ENCODE measurements around the gene TNFSF8.

DNA sequence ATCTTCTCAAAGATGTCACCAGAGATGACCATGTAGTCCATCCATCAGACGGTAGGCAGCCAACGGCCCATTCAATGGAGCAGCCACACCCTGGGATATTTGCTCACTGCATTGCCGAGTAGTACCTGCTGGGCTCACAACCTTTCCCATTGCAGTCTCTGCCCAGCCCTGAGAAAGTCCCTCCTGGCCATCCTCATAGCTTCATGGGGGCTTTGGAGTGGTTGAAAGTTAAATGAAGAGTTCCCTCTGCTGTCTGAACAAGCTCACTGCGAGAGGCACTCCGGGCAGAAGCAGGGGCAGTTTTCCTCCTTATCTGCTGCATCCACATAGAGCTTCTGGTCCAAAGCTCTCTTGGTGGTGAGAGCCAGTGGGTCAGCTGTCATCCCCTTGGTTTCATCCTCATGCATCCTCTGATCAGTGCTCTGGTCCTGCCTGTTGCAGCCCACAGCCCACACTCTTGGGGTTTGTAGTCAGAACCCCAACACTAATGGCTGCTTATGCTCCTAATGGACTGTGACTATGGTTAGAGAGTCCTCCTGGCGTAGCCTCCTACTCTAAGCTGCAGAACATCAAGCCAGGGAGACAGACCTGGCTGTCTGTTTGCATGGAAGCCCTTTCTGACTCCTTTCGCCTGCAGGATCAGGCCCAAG, 23.3 kb downstream of the TNFSF8 start:
- TF ChIP-seq TCF7L2 (IDR thresholded peaks at IDR 0.05; ENCODE audit: borderline replicate concordance, low read depth, low read length), result no peak
- TF ChIP-seq, protein P1, sequence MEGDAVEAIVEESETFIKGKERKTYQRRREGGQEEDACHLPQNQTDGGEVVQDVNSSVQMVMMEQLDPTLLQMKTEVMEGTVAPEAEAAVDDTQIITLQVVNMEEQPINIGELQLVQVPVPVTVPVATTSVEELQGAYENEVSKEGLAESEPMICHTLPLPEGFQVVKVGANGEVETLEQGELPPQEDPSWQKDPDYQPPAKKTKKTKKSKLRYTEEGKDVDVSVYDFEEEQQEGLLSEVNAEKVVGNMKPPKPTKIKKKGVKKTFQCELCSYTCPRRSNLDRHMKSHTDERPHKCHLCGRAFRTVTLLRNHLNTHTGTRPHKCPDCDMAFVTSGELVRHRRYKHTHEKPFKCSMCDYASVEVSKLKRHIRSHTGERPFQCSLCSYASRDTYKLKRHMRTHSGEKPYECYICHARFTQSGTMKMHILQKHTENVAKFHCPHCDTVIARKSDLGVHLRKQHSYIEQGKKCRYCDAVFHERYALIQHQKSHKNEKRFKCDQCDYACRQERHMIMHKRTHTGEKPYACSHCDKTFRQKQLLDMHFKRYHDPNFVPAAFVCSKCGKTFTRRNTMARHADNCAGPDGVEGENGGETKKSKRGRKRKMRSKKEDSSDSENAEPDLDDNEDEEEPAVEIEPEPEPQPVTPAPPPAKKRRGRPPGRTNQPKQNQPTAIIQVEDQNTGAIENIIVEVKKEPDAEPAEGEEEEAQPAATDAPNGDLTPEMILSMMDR (tag by site-specific recombination; IDR thresholded peaks at IDR 0.05), result peak; percentile 49
- no peak for TF ChIP-seq MYNN (tag by site-specific recombination; IDR thresholded peaks at IDR 0.05; ENCODE audit: borderline replicate concordance)
- no peak for TF ChIP-seq ZNF175 (tag by site-specific recombination; IDR thresholded peaks at IDR 0.05)
- TF ChIP-seq, protein P2, sequence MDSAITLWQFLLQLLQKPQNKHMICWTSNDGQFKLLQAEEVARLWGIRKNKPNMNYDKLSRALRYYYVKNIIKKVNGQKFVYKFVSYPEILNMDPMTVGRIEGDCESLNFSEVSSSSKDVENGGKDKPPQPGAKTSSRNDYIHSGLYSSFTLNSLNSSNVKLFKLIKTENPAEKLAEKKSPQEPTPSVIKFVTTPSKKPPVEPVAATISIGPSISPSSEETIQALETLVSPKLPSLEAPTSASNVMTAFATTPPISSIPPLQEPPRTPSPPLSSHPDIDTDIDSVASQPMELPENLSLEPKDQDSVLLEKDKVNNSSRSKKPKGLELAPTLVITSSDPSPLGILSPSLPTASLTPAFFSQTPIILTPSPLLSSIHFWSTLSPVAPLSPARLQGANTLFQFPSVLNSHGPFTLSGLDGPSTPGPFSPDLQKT (IDR thresholded peaks at IDR 0.05; ENCODE audit: borderline replicate concordance, low read depth, low read length), result no peak
